Measurements from ENCODE around the gene PEX7. TPM values are rescaled to one million over a fixed set of nuclear protein-coding genes. Genes with fewer than 3 reads are reported as not detected.

Gene PEX7
- total and polyA plus RNA-seq, 2 donors (not counting 1 experiment from before 2014, with no cell fraction given), result 10.2 to 18.0 TPM

DNA sequence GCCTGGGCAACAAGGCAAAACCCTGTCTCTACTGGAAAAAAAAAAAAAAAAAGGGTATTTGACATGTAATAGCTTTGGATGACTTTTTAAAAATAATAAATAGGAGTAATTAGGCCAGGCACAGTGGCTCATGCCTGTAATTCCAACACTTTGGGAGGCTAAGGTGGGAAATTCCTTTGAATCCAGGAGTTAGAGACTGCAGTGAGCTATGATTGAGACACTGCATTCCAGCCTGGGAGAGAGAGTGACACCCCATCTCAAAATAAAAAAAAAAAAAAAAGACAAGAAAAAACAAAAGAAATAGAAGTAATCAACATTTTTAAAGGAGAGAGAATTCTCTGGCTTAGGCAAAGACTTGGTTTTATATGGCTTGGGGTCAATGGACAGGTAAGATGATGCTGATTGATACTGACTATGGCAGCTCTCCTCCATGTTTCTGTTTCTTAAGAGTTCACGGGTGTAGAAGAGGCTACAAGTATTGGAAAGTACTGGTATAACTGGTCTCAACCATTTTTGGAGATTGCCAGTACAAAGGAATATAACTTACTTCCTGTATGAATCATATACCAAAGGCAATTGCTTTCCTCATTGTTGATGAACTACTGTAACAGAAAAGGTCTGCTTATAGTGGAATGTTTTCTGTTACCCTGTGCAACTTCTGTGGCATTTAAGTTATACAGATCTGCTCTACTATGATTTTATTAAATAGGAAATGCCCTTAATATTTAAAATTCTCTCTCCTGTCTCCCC lies 40.2 kb upstream of the PEX7 start:
- H3K36me3 ChIP-seq (ENCODE audit: control insufficient read depth, insufficient read depth, low read length), result peaks cover 2% of the 10 kb centered on the region
- no peak overlapping the region for H2AFZ ChIP-seq (ENCODE audit: low read length)
- H3K4me2 ChIP-seq (ENCODE audit: extremely low read depth, insufficient read depth, low read length), result no peak overlapping the region
- H4K20me1 ChIP-seq (ENCODE audit: control insufficient read depth, extremely low read depth, insufficient read depth, low read length), result no peaks in the 10 kb centered on the region
- no peak overlapping the region for H3K4me3 ChIP-seq (replicated peaks in 1 of 4; ENCODE audit: control extremely low read depth in 1 of 4, insufficient read depth in 1 of 4, low read depth in 3 of 4, low read length in 4 of 4)
- H3K9me3 ChIP-seq (ENCODE audit: control insufficient read depth, insufficient read depth, low read depth, low read length), result no peaks in the 10 kb centered on the region
- H3K27me3 ChIP-seq (ENCODE audit: control insufficient read depth, insufficient read depth, low read length), result no peaks in the 10 kb centered on the region
- peak overlapping the region; percentile 29 for H3K27ac ChIP-seq (ENCODE audit: insufficient read depth, low read length)
- H3K79me2 ChIP-seq (ENCODE audit: control insufficient read depth, insufficient read depth, low read length), result peaks cover 60% of the 10 kb centered on the region
- H3K9ac ChIP-seq (ENCODE audit: insufficient read depth, low read length), result no peak overlapping the region
- no peak for TF ChIP-seq EZH2 (IDR thresholded peaks at IDR 0.05; ENCODE audit: low read length, missing control alignments)
- no peak for TF ChIP-seq CTCF (conservative IDR thresholded peaks at IDR 0.05 in 1 of 2, IDR thresholded peaks at IDR 0.05 in 1 of 2; ENCODE audit: low read depth in 1 of 2, low read length in 2 of 2)
- DNase-seq (ENCODE audit: low read depth in 2 of 2), result peak; percentile 57 to 75
- H3K4me1 ChIP-seq (ENCODE audit: control insufficient read depth, extremely low read depth, insufficient read depth, low read length), result peaks cover 17% of the 10 kb centered on the region

- Histone ChIP-seq H4K20me1 (ENCODE audit: control insufficient read depth, extremely low read depth, insufficient read depth, low read length) (no peaks in the 10 kb centered on the region), H3K9ac (ENCODE audit: insufficient read depth, low read length) (no peak overlapping the region), H3K27ac (ENCODE audit: insufficient read depth, low read length) (peak overlapping the region; percentile 24), H3K4me2 (ENCODE audit: extremely low read depth, insufficient read depth, low read length) (peak overlapping the region; percentile 16), H3K4me1 (ENCODE audit: control insufficient read depth, extremely low read depth, insufficient read depth, low read length) (peaks cover 23% of the 10 kb centered on the region), H3K79me2 (ENCODE audit: control insufficient read depth, insufficient read depth, low read length) (peaks cover 66% of the 10 kb centered on the region), H3K4me3 (replicated peaks in 1 of 4; ENCODE audit: control extremely low read depth in 1 of 4, insufficient read depth in 1 of 4, low read depth in 3 of 4, low read length in 4 of 4) (no peak overlapping the region), H3K27me3 (ENCODE audit: control insufficient read depth, insufficient read depth, low read length) (no peaks in the 10 kb centered on the region), H3K9me3 (ENCODE audit: control insufficient read depth, insufficient read depth, low read depth, low read length) (no peaks in the 10 kb centered on the region), H2AFZ (ENCODE audit: low read length) (no peak overlapping the region), H3K36me3 (ENCODE audit: control insufficient read depth, insufficient read depth, low read length) (peaks cover 2% of the 10 kb centered on the region)
- TF ChIP-seq CTCF (conservative IDR thresholded peaks at IDR 0.05 in 1 of 2, IDR thresholded peaks at IDR 0.05 in 1 of 2; ENCODE audit: low read depth in 1 of 2, low read length in 2 of 2) (no peak), EZH2 (IDR thresholded peaks at IDR 0.05; ENCODE audit: low read length, missing control alignments) (no peak)
- no peak for DNase-seq (ENCODE audit: low read depth in 2 of 2)
These were observed 39.4 kb upstream of the PEX7 start for GRCh38 chr6:136783021-136783420.

- TF ChIP-seq CTCF (conservative IDR thresholded peaks at IDR 0.05 in 1 of 2, IDR thresholded peaks at IDR 0.05 in 1 of 2; ENCODE audit: low read depth in 1 of 2, low read length in 2 of 2), result no peak
- TF ChIP-seq EZH2 (IDR thresholded peaks at IDR 0.05; ENCODE audit: low read length, missing control alignments), result no peak
- Histone ChIP-seq H3K4me2 (ENCODE audit: extremely low read depth, insufficient read depth, low read length) (no peak overlapping the region), H2AFZ (ENCODE audit: low read length) (no peak overlapping the region), H3K27ac (ENCODE audit: insufficient read depth, low read length) (no peak overlapping the region), H3K9ac (ENCODE audit: insufficient read depth, low read length) (no peak overlapping the region), H3K9me3 (ENCODE audit: control insufficient read depth, insufficient read depth, low read depth, low read length) (no peaks in the 10 kb centered on the region), H4K20me1 (ENCODE audit: control insufficient read depth, extremely low read depth, insufficient read depth, low read length) (no peaks in the 10 kb centered on the region), H3K79me2 (ENCODE audit: control insufficient read depth, insufficient read depth, low read length) (peaks cover 66% of the 10 kb centered on the region), H3K27me3 (ENCODE audit: control insufficient read depth, insufficient read depth, low read length) (no peaks in the 10 kb centered on the region), H3K4me3 (replicated peaks in 1 of 4; ENCODE audit: control extremely low read depth in 1 of 4, insufficient read depth in 1 of 4, low read depth in 3 of 4, low read length in 4 of 4) (no peak overlapping the region), H3K4me1 (ENCODE audit: control insufficient read depth, extremely low read depth, insufficient read depth, low read length) (peaks cover 24% of the 10 kb centered on the region), H3K36me3 (ENCODE audit: control insufficient read depth, insufficient read depth, low read length) (peaks cover 2% of the 10 kb centered on the region)
- DNase-seq (ENCODE audit: low read depth in 2 of 2), result no peak
These were observed 38.7 kb upstream of the PEX7 start for GRCh38 chr6:136783495-136784270.

Measured in fibroblast of lung (primary cell).